ENCODE data around the gene ATP8B4.
A peak's percentile ranks its signal among the peaks of the same experiment; 100 is the strongest.

Gene ATP8B4

GRCh38 chr15:49888323-49888693 lies 230.7 kb downstream of the ATP8B4 start:
- no peak overlapping the region for H2BK120ac ChIP-seq (ENCODE audit: insufficient read depth, low read length, poor library complexity)
- H3K4ac ChIP-seq (ENCODE audit: low read depth, low read length) = no peak overlapping the region
- H3K4me1 ChIP-seq (ENCODE audit: control insufficient read depth in 1 of 2, insufficient read depth in 2 of 2, low read length in 2 of 2) = no peaks in the 10 kb centered on the region
- H3K4me2 ChIP-seq (ENCODE audit: low read length) = no peak overlapping the region
- H4K8ac ChIP-seq (ENCODE audit: low read depth, low read length) = no peak overlapping the region
- no peak overlapping the region for H3K9ac ChIP-seq (ENCODE audit: low read length)
- no peaks in the 10 kb centered on the region for H3K36me3 ChIP-seq (ENCODE audit: control insufficient read depth in 1 of 2, insufficient read depth in 2 of 2, low read length in 2 of 2)
- H3K9me3 ChIP-seq (ENCODE audit: insufficient read depth, low read depth, low read length) = no peaks in the 10 kb centered on the region
- H3K14ac ChIP-seq (ENCODE audit: low read length) = no peak overlapping the region
- H2AFZ ChIP-seq (ENCODE audit: insufficient read depth, low read length, poor library complexity) = no peak overlapping the region
- H2BK12ac ChIP-seq (ENCODE audit: low read length) = no peak overlapping the region
- no peak overlapping the region for H2BK5ac ChIP-seq (ENCODE audit: low read depth, low read length, poor library complexity)
- H3K27ac ChIP-seq (ENCODE audit: low read depth, low read length) = no peak overlapping the region
- WGBS (ENCODE audit: extremely low coverage, insufficient coverage, insufficient read length) = no CpG with 5 or more reads among the region's 2 CpGs
- no peak for DNase-seq
- H4K12ac ChIP-seq (ENCODE audit: low read depth, low read length) = no peak overlapping the region
- H3K18ac ChIP-seq (ENCODE audit: low read length) = no peak overlapping the region
- no peak overlapping the region for H4K91ac ChIP-seq (ENCODE audit: low read depth, low read length)
- no peaks in the 10 kb centered on the region for H3K79me2 ChIP-seq (ENCODE audit: control insufficient read depth, insufficient read depth, low read length, poor library complexity)
- H3K23ac ChIP-seq (ENCODE audit: low read length) = no peak overlapping the region
- no peaks in the 10 kb centered on the region for H3K27me3 ChIP-seq (ENCODE audit: insufficient read depth, low read length)
- no peaks in the 10 kb centered on the region for H3K79me1 ChIP-seq (ENCODE audit: low read length)
- no peak overlapping the region for H3K4me3 ChIP-seq (ENCODE audit: low read depth, low read length)
- no peak overlapping the region for H2AK5ac ChIP-seq (ENCODE audit: low read length)

GRCh38 chr15:49887659-49888322 lies 231.2 kb downstream of the ATP8B4 start:
- no CpG with 5 or more reads among the region's 7 CpGs for WGBS (ENCODE audit: extremely low coverage, insufficient coverage, insufficient read length)
- H3K4me2 ChIP-seq (ENCODE audit: low read length) = no peak overlapping the region
- H3K23ac ChIP-seq (ENCODE audit: low read length) = peak overlapping the region; percentile 67
- no peak overlapping the region for H2BK5ac ChIP-seq (ENCODE audit: low read depth, low read length, poor library complexity)
- no peak overlapping the region for H2BK12ac ChIP-seq (ENCODE audit: low read length)
- H3K9me3 ChIP-seq (ENCODE audit: insufficient read depth, low read depth, low read length) = no peaks in the 10 kb centered on the region
- no peak overlapping the region for H2BK120ac ChIP-seq (ENCODE audit: insufficient read depth, low read length, poor library complexity)
- no peaks in the 10 kb centered on the region for H3K79me1 ChIP-seq (ENCODE audit: low read length)
- H3K27me3 ChIP-seq (ENCODE audit: insufficient read depth, low read length) = no peaks in the 10 kb centered on the region
- no peak overlapping the region for H3K4ac ChIP-seq (ENCODE audit: low read depth, low read length)
- H3K27ac ChIP-seq (ENCODE audit: low read depth, low read length) = no peak overlapping the region
- H3K18ac ChIP-seq (ENCODE audit: low read length) = no peak overlapping the region
- no peak overlapping the region for H3K9ac ChIP-seq (ENCODE audit: low read length)
- H3K36me3 ChIP-seq (ENCODE audit: control insufficient read depth in 1 of 2, insufficient read depth in 2 of 2, low read length in 2 of 2) = no peaks in the 10 kb centered on the region
- H2AFZ ChIP-seq (ENCODE audit: insufficient read depth, low read length, poor library complexity) = no peak overlapping the region
- H4K91ac ChIP-seq (ENCODE audit: low read depth, low read length) = no peak overlapping the region
- H3K4me3 ChIP-seq (ENCODE audit: low read depth, low read length) = no peak overlapping the region
- H3K79me2 ChIP-seq (ENCODE audit: control insufficient read depth, insufficient read depth, low read length, poor library complexity) = no peaks in the 10 kb centered on the region
- H3K14ac ChIP-seq (ENCODE audit: low read length) = no peak overlapping the region
- DNase-seq = no peak
- no peak overlapping the region for H4K8ac ChIP-seq (ENCODE audit: low read depth, low read length)
- no peaks in the 10 kb centered on the region for H3K4me1 ChIP-seq (ENCODE audit: control insufficient read depth in 1 of 2, insufficient read depth in 2 of 2, low read length in 2 of 2)
- H2AK5ac ChIP-seq (ENCODE audit: low read length) = no peak overlapping the region
- H4K12ac ChIP-seq (ENCODE audit: low read depth, low read length) = no peak overlapping the region

GRCh38 chr15:49883121-49883520 lies 235.9 kb downstream of the ATP8B4 start:
- no peak overlapping the region for H2BK12ac ChIP-seq (ENCODE audit: low read length)
- peak in 1 of 2 donors; percentile 47 for DNase-seq
- WGBS (ENCODE audit: extremely low coverage, insufficient coverage, insufficient read length) = no CpG with 5 or more reads among the region's 4 CpGs

GRCh38 chr15:49881866-49882265 lies 237.2 kb downstream of the ATP8B4 start:
- no peak overlapping the region for H3K27ac ChIP-seq (ENCODE audit: low read depth, low read length)
- H2AFZ ChIP-seq (ENCODE audit: insufficient read depth, low read length, poor library complexity) = no peak overlapping the region
- H3K4me2 ChIP-seq (ENCODE audit: low read length) = no peak overlapping the region
- DNase-seq = no peak
- H2BK120ac ChIP-seq (ENCODE audit: insufficient read depth, low read length, poor library complexity) = no peak overlapping the region
- peak overlapping the region; percentile 3 for H2BK12ac ChIP-seq (ENCODE audit: low read length)
- no peaks in the 10 kb centered on the region for H3K36me3 ChIP-seq (ENCODE audit: control insufficient read depth in 1 of 2, insufficient read depth in 2 of 2, low read length in 2 of 2)
- no peaks in the 10 kb centered on the region for H3K4me1 ChIP-seq (ENCODE audit: control insufficient read depth in 1 of 2, insufficient read depth in 2 of 2, low read length in 2 of 2)
- no peaks in the 10 kb centered on the region for H3K79me2 ChIP-seq (ENCODE audit: control insufficient read depth, insufficient read depth, low read length, poor library complexity)
- no peak overlapping the region for H3K4ac ChIP-seq (ENCODE audit: low read depth, low read length)
- H2BK5ac ChIP-seq (ENCODE audit: low read depth, low read length, poor library complexity) = no peak overlapping the region
- no peaks in the 10 kb centered on the region for H3K9me3 ChIP-seq (ENCODE audit: insufficient read depth, low read depth, low read length)
- no peaks in the 10 kb centered on the region for H3K27me3 ChIP-seq (ENCODE audit: insufficient read depth, low read length)
- WGBS (ENCODE audit: extremely low coverage, insufficient coverage, insufficient read length) = no CpG with 5 or more reads among the region's 5 CpGs
- H4K91ac ChIP-seq (ENCODE audit: low read depth, low read length) = no peak overlapping the region
- no peak overlapping the region for H3K14ac ChIP-seq (ENCODE audit: low read length)
- no peak overlapping the region for H3K9ac ChIP-seq (ENCODE audit: low read length)
- no peak overlapping the region for H4K8ac ChIP-seq (ENCODE audit: low read depth, low read length)
- no peak overlapping the region for H4K12ac ChIP-seq (ENCODE audit: low read depth, low read length)
- no peak overlapping the region for H2AK5ac ChIP-seq (ENCODE audit: low read length)
- peak overlapping the region; percentile 67 for H3K23ac ChIP-seq (ENCODE audit: low read length)
- no peaks in the 10 kb centered on the region for H3K79me1 ChIP-seq (ENCODE audit: low read length)
- no peak overlapping the region for H3K4me3 ChIP-seq (ENCODE audit: low read depth, low read length)
- H3K18ac ChIP-seq (ENCODE audit: low read length) = no peak overlapping the region

More at GRCh38 chr15:49883121-49883520, 235.9 kb downstream of the ATP8B4 start:
- Histone ChIP-seq H4K91ac (ENCODE audit: low read depth, low read length) (no peak overlapping the region), H3K4me2 (ENCODE audit: low read length) (no peak overlapping the region), H3K14ac (ENCODE audit: low read length) (no peak overlapping the region), H3K9me3 (ENCODE audit: insufficient read depth, low read depth, low read length) (no peaks in the 10 kb centered on the region), H3K9ac (ENCODE audit: low read length) (no peak overlapping the region), H3K36me3 (ENCODE audit: control insufficient read depth in 1 of 2, insufficient read depth in 2 of 2, low read length in 2 of 2) (no peaks in the 10 kb centered on the region), H2AK5ac (ENCODE audit: low read length) (no peak overlapping the region), H4K8ac (ENCODE audit: low read depth, low read length) (no peak overlapping the region), H3K18ac (ENCODE audit: low read length) (no peak overlapping the region), H4K12ac (ENCODE audit: low read depth, low read length) (no peak overlapping the region), H3K4me3 (ENCODE audit: low read depth, low read length) (no peak overlapping the region), H2AFZ (ENCODE audit: insufficient read depth, low read length, poor library complexity) (no peak overlapping the region), H2BK120ac (ENCODE audit: insufficient read depth, low read length, poor library complexity) (no peak overlapping the region), H3K79me1 (ENCODE audit: low read length) (no peaks in the 10 kb centered on the region), H3K23ac (ENCODE audit: low read length) (no peak overlapping the region), H3K27me3 (ENCODE audit: insufficient read depth, low read length) (no peaks in the 10 kb centered on the region), H3K4me1 (ENCODE audit: control insufficient read depth in 1 of 2, insufficient read depth in 2 of 2, low read length in 2 of 2) (no peaks in the 10 kb centered on the region), H3K4ac (ENCODE audit: low read depth, low read length) (no peak overlapping the region), H3K27ac (ENCODE audit: low read depth, low read length) (no peak overlapping the region), H2BK5ac (ENCODE audit: low read depth, low read length, poor library complexity) (no peak overlapping the region), H3K79me2 (ENCODE audit: control insufficient read depth, insufficient read depth, low read length, poor library complexity) (no peaks in the 10 kb centered on the region)
